Keratinocyte (primary cell): ENCODE results near the gene TUBGCP3. TPM values are rescaled to one million over a fixed set of nuclear protein-coding genes. Genes with fewer than 3 reads are reported as not detected.

Experiments used
- DNase-seq: peaks from one replicate; pipeline ENCODE4 v3.0.0-alpha.2; 2011; ENCODE audit warnings: low read depth, missing footprints, low spot score
- FAIRE-seq: peaks from 2 replicates; lab custom pipeline; 2011; peaks lifted over from hg19 to GRCh38; lab: Jason Lieb, UNC
- H2AFZ ChIP-seq: 2 replicates; pipeline ENCODE4 v1.6.0; 2012; ENCODE audit warnings: low read length, control low read depth, inconsistent platforms; ENCODE audit not compliant: control insufficient read depth
- H3K27ac ChIP-seq: 2 replicates; pipeline ENCODE4 v1.5.1; 2011; ENCODE audit warnings: low read length; ENCODE audit not compliant: control insufficient read depth, insufficient read depth
- H3K27me3 ChIP-seq: 3 replicates; pipeline ENCODE4 v1.6.0; 2011; ENCODE audit warnings: low read length; ENCODE audit not compliant: control insufficient read depth, insufficient read depth; ENCODE audit errors: extremely low read depth
- H3K36me3 ChIP-seq, 2 experiments: 2 replicates in 1 of 2; 3 replicates in 1 of 2; pipeline ENCODE4 v1.5.1; 2011; ENCODE audit warnings: low read length in 2 of 2, mild to moderate bottlenecking in 1 of 2; ENCODE audit not compliant: control insufficient read depth in 2 of 2, insufficient read depth in 2 of 2; ENCODE audit errors: extremely low read depth in 1 of 2
- H3K4me1 ChIP-seq: 3 replicates; pipeline ENCODE4 v1.5.1; 2011; ENCODE audit warnings: low read length; ENCODE audit not compliant: control insufficient read depth, insufficient read depth; ENCODE audit errors: extremely low read depth
- H3K4me2 ChIP-seq: 3 replicates; pipeline ENCODE4 v1.6.0; 2011; ENCODE audit warnings: low read depth, low read length; ENCODE audit not compliant: control insufficient read depth, insufficient read depth; ENCODE audit errors: extremely low read depth
- H3K4me3 ChIP-seq, 3 experiments: fragments of 200-600 bp in 1 of 3; sonication (generic) in 1 of 3; 2 replicates in 2 of 3; 3 replicates in 1 of 3; pipeline ENCODE4 v1.5.1; 2011 to 2016; ENCODE audit warnings: low read length in 3 of 3, mild to moderate bottlenecking in 3 of 3, control low read depth in 2 of 3, inconsistent platforms in 1 of 3, low read depth in 1 of 3, mixed read lengths in 1 of 3, mixed run types in 1 of 3, moderate library complexity in 1 of 3; ENCODE audit not compliant: control insufficient read depth in 2 of 3, insufficient read depth in 2 of 3; ENCODE audit errors: extremely low read depth in 1 of 3
- H3K79me2 ChIP-seq: 2 replicates; pipeline ENCODE4 v1.6.0; 2012; ENCODE audit warnings: low read length; ENCODE audit not compliant: control insufficient read depth, insufficient read depth
- H3K9ac ChIP-seq: 3 replicates; pipeline ENCODE4 v1.6.0; 2011; ENCODE audit warnings: low read length; ENCODE audit not compliant: control insufficient read depth, insufficient read depth; ENCODE audit errors: extremely low read depth
- H3K9me1 ChIP-seq: 3 replicates; pipeline ENCODE4 v1.6.0; 2011; ENCODE audit warnings: low read length; ENCODE audit not compliant: control insufficient read depth, insufficient read depth; ENCODE audit errors: extremely low read depth
- H3K9me3 ChIP-seq: 2 replicates; pipeline ENCODE4 v1.5.1; 2012; ENCODE audit warnings: low read depth, low read length; ENCODE audit not compliant: control insufficient read depth
- H4K20me1 ChIP-seq: 3 replicates; pipeline ENCODE4 v1.6.0; 2011; ENCODE audit warnings: low read length; ENCODE audit not compliant: control insufficient read depth, insufficient read depth; ENCODE audit errors: extremely low read depth
- CTCF ChIP-seq, 3 experiments: IDR thresholded peaks in 1 of 3; conservative IDR thresholded peaks in 1 of 3; optimal IDR thresholded peaks in 1 of 3; 2 replicates in 2 of 3; 3 replicates in 1 of 3; pipeline versions ENCODE3 to v1.5.1; 2011; ENCODE audit warnings: low read length in 3 of 3, mild to moderate bottlenecking in 3 of 3, moderate library complexity in 2 of 3, control low read depth in 1 of 3, inconsistent platforms in 1 of 3; ENCODE audit not compliant: insufficient read depth in 2 of 3; ENCODE audit errors: extremely low read depth in 1 of 3
- EZH2 ChIP-seq: IDR thresholded peaks from one replicate; pipeline ENCODE4 v1.6.1; 2012; ENCODE audit warnings: inconsistent platforms, mild to moderate bottlenecking, low read length, moderate library complexity
- dilution Hi-C: fragments of 300-500 bp; cut with MboI; formaldehyde crosslinking; loops from one replicate; pipeline ENCODE4 v1.7.0; 2020; ENCODE audit warnings: low sequenced_read_pairs; ENCODE audit not compliant: extremely low pct_ligation_motif_present
- polyA plus RNA-seq, 5 experiments: library from polyadenylated mRNA; depleted of rRNA in 3 of 5; stranded (reverse) in 3 of 5; stranded (forward) in 1 of 5; unstranded in 1 of 5; fragments of >200 nt; gene quantifications; 1 replicate in 1 of 5; 2 replicates in 3 of 5; 3 replicates in 1 of 5; pipeline versions ENCODE4 v1.2.1 to v1.2.3, GENCODE V29; 2011 to 2012; ENCODE audit warnings: missing spikeins in 2 of 5, low read depth in 1 of 5, low replicate concordance in 1 of 5

The TUBGCP3 gene
- polyA plus RNA-seq, 1 donor (not counting 4 experiments of a cell fraction or from before 2014, with no cell fraction given): 14.0 TPM

- Histone ChIP-seq H3K4me3 (no peak overlapping the region), H3K9me3 (no peaks in the 10 kb centered on the region), H2AFZ (no peak overlapping the region), H3K36me3 (no peaks in the 10 kb centered on the region), H3K9me1 (no peaks in the 10 kb centered on the region), H3K4me1 (no peaks in the 10 kb centered on the region), H3K9ac (no peak overlapping the region), H3K79me2 (no peaks in the 10 kb centered on the region), H3K27me3 (peaks cover 19% of the 10 kb centered on the region), H3K4me2 (no peak overlapping the region), H4K20me1 (no peaks in the 10 kb centered on the region), H3K27ac (no peak overlapping the region)
- TF ChIP-seq EZH2 (no peak), CTCF (optimal IDR thresholded peaks at IDR 0.05 in 1 of 3, IDR thresholded peaks at IDR 0.05 in 1 of 3, conservative IDR thresholded peaks at IDR 0.05 in 1 of 3; ENCODE audit: extremely low read depth in 1 of 3, insufficient read depth in 2 of 3, low read length in 3 of 3) (no peak)
- dilution Hi-C loops: no loop called here
- DNase-seq: no peak
- no peak for FAIRE-seq
Measured at GRCh38 chr13:112623051-112623711, 35.2 kb upstream of the TUBGCP3 start.

GRCh38 chr13:112622375-112622774 is 34.4 kb upstream of the TUBGCP3 start:
- Histone ChIP-seq H3K9me3 (no peaks in the 10 kb centered on the region), H3K4me1 (no peaks in the 10 kb centered on the region), H3K4me2 (no peak overlapping the region), H3K9ac (no peak overlapping the region), H3K27me3 (peaks cover 19% of the 10 kb centered on the region), H3K9me1 (no peaks in the 10 kb centered on the region), H4K20me1 (no peaks in the 10 kb centered on the region), H2AFZ (no peak overlapping the region), H3K79me2 (no peaks in the 10 kb centered on the region), H3K27ac (no peak overlapping the region), H3K36me3 (no peaks in the 10 kb centered on the region), H3K4me3 (no peak overlapping the region)
- no peak for FAIRE-seq
- no peak for DNase-seq
- TF ChIP-seq EZH2: no peak
- no peak for TF ChIP-seq CTCF (optimal IDR thresholded peaks at IDR 0.05 in 1 of 3, IDR thresholded peaks at IDR 0.05 in 1 of 3, conservative IDR thresholded peaks at IDR 0.05 in 1 of 3; ENCODE audit: extremely low read depth in 1 of 3, insufficient read depth in 2 of 3, low read length in 3 of 3)
- dilution Hi-C loops: no loop called here
